Large intestine (tissue), 3 donors: ENCODE data around the gene ZNF397. TPM values are rescaled to one million over a fixed set of nuclear protein-coding genes. Genes with fewer than 3 reads are reported as not detected.

Source experiments
- DNase-seq, 2 donors: peaks; one replicate each; pipeline versions ENCODE4 v3.0.0 to v3.0.0-alpha.2; 2013
- H3K27ac ChIP-seq: one replicate; pipeline ENCODE4 v1.5.1; 2013; ENCODE audit warnings: low read length
- H3K27me3 ChIP-seq: 2 replicates; pipeline ENCODE4 v1.6.1; 2013; ENCODE audit warnings: low read length; ENCODE audit not compliant: control insufficient read depth, insufficient read depth
- H3K36me3 ChIP-seq: 2 replicates; pipeline ENCODE4 v1.6.1; 2013; ENCODE audit warnings: low read length; ENCODE audit not compliant: control insufficient read depth, insufficient read depth
- H3K4me1 ChIP-seq: one replicate; pipeline ENCODE4 v1.6.1; 2013; ENCODE audit warnings: low read length; ENCODE audit not compliant: control insufficient read depth, insufficient read depth
- H3K4me3 ChIP-seq: one replicate; pipeline ENCODE4 v1.5.1; 2013; ENCODE audit warnings: low read length
- H3K9me3 ChIP-seq: one replicate; pipeline ENCODE4 v1.6.1; 2013; ENCODE audit warnings: mild to moderate bottlenecking, low read depth, low read length, moderate library complexity; ENCODE audit not compliant: control insufficient read depth
- WGBS: methylation state at CpG from one replicate; pipeline ENCODE4 v1.1.5; 2013; ENCODE audit warnings: low lambda C conversion rate; ENCODE audit not compliant: insufficient coverage; 5-methylcytosine and 5-hydroxymethylcytosine counted together
- polyA plus RNA-seq: library from polyadenylated mRNA; unstranded; fragments of 120-200 nt; gene quantifications from one replicate; pipeline ENCODE4 v1.2.1, GENCODE V29; 2013

The ZNF397 gene
- polyA plus RNA-seq, 1 donor, result 43.5 TPM

GRCh38 chr18:35244671-35245070 lies 3.8 kb downstream of the ZNF397 start:
- no peak overlapping the region for H3K4me3 ChIP-seq
- H3K36me3 ChIP-seq, result peaks cover 64% of the 10 kb centered on the region
- no peaks in the 10 kb centered on the region for H3K9me3 ChIP-seq
- H3K4me1 ChIP-seq, result no peaks in the 10 kb centered on the region
- DNase-seq, result no peak
- H3K27me3 ChIP-seq, result no peaks in the 10 kb centered on the region
- no peak overlapping the region for H3K27ac ChIP-seq
- WGBS, result 100% methylated on average over 1 of the region's 4 CpGs

- H3K9me3 ChIP-seq, result no peaks in the 10 kb centered on the region
- H3K27me3 ChIP-seq, result no peaks in the 10 kb centered on the region
- no peak overlapping the region for H3K27ac ChIP-seq
- 100% methylated on average over 1 of the region's 4 CpGs for WGBS
- DNase-seq, result no peak
- H3K36me3 ChIP-seq, result peaks cover 64% of the 10 kb centered on the region
- H3K4me3 ChIP-seq, result no peak overlapping the region
- no peaks in the 10 kb centered on the region for H3K4me1 ChIP-seq
Measured at GRCh38 chr18:35245719-35246317, 5.0 kb downstream of the ZNF397 start.

GRCh38 chr18:35246831-35247230 lies 6.0 kb downstream of the ZNF397 start:
- no peaks in the 10 kb centered on the region for H3K4me1 ChIP-seq
- H3K27me3 ChIP-seq, result no peaks in the 10 kb centered on the region
- H3K9me3 ChIP-seq, result no peaks in the 10 kb centered on the region
- H3K36me3 ChIP-seq, result peaks cover 64% of the 10 kb centered on the region
- H3K4me3 ChIP-seq, result no peak overlapping the region
- no peak overlapping the region for H3K27ac ChIP-seq
- no peak for DNase-seq

GRCh38 chr18:35247412-35248249 lies 6.8 kb downstream of the ZNF397 start:
- WGBS, result no CpG with 5 or more reads among the region's 14 CpGs
- peaks cover 67% of the 10 kb centered on the region for H3K36me3 ChIP-seq

GRCh38 chr18:35248429-35248828 lies 7.6 kb downstream of the ZNF397 start:
- Histone ChIP-seq H3K27me3 (no peaks in the 10 kb centered on the region), H3K4me1 (no peaks in the 10 kb centered on the region), H3K27ac (no peak overlapping the region), H3K36me3 (peaks cover 61% of the 10 kb centered on the region), H3K4me3 (no peak overlapping the region), H3K9me3 (no peaks in the 10 kb centered on the region)
- WGBS, result no CpG with 5 or more reads among the region's 6 CpGs
- no peak for DNase-seq

More at GRCh38 chr18:35247412-35248249, 6.8 kb downstream of the ZNF397 start:
- H3K27me3 ChIP-seq, result no peaks in the 10 kb centered on the region
- H3K4me1 ChIP-seq, result no peaks in the 10 kb centered on the region
- H3K27ac ChIP-seq, result no peak overlapping the region
- H3K9me3 ChIP-seq, result no peaks in the 10 kb centered on the region
- no peak overlapping the region for H3K4me3 ChIP-seq
- DNase-seq, result no peak

- Histone ChIP-seq H3K4me3 (no peak overlapping the region), H3K36me3 (peaks cover 33% of the 10 kb centered on the region)
- WGBS, result no CpG with 5 or more reads among the region's 1 CpG
Measured at GRCh38 chr18:35252466-35252865, 11.6 kb downstream of the ZNF397 start.

GRCh38 chr18:35253655-35254287 lies 12.9 kb downstream of the ZNF397 start:
- H3K36me3 ChIP-seq, result peaks cover 25% of the 10 kb centered on the region
- DNase-seq, result no peak
- 100% methylated on average over 2 of the region's 4 CpGs for WGBS
- H3K4me1 ChIP-seq, result no peaks in the 10 kb centered on the region
- no peaks in the 10 kb centered on the region for H3K9me3 ChIP-seq
- no peaks in the 10 kb centered on the region for H3K27me3 ChIP-seq
- H3K4me3 ChIP-seq, result no peak overlapping the region
- H3K27ac ChIP-seq, result no peak overlapping the region

More at GRCh38 chr18:35252466-35252865, 11.6 kb downstream of the ZNF397 start:
- no peak for DNase-seq
- Histone ChIP-seq H3K4me1 (no peaks in the 10 kb centered on the region), H3K9me3 (no peaks in the 10 kb centered on the region), H3K27me3 (no peaks in the 10 kb centered on the region), H3K27ac (no peak overlapping the region)

GRCh38 chr18:35256947-35257346 lies 16.1 kb downstream of the ZNF397 start:
- peaks cover 26% of the 10 kb centered on the region for H3K36me3 ChIP-seq
- DNase-seq, result no peak
- no peaks in the 10 kb centered on the region for H3K9me3 ChIP-seq
- no peak overlapping the region for H3K4me3 ChIP-seq
- WGBS, result no CpG with 5 or more reads among the region's 3 CpGs
- no peaks in the 10 kb centered on the region for H3K4me1 ChIP-seq
- H3K27ac ChIP-seq, result no peak overlapping the region
- H3K27me3 ChIP-seq, result no peaks in the 10 kb centered on the region

- H3K36me3 ChIP-seq, result peaks cover 23% of the 10 kb centered on the region
- H3K4me3 ChIP-seq, result no peak overlapping the region
- H3K27me3 ChIP-seq, result no peaks in the 10 kb centered on the region
- no peak for DNase-seq
- no peak overlapping the region for H3K27ac ChIP-seq
- H3K4me1 ChIP-seq, result no peaks in the 10 kb centered on the region
- 83% methylated on average over 1 of the region's 2 CpGs for WGBS
- peaks cover 9% of the 10 kb centered on the region for H3K9me3 ChIP-seq
Measured at GRCh38 chr18:35264409-35264808, 23.6 kb downstream of the ZNF397 start.

GRCh38 chr18:35267161-35267651 lies 26.4 kb downstream of the ZNF397 start:
- no CpG with 5 or more reads among the region's 48 CpGs for WGBS
- peaks cover 19% of the 10 kb centered on the region for H3K9me3 ChIP-seq
- no peaks in the 10 kb centered on the region for H3K27me3 ChIP-seq
- H3K27ac ChIP-seq, result peak overlapping the region; percentile 74
- peaks cover 16% of the 10 kb centered on the region for H3K36me3 ChIP-seq
- DNase-seq, result peak; percentile 78 to 90
- no peaks in the 10 kb centered on the region for H3K4me1 ChIP-seq
- H3K4me3 ChIP-seq, result peak overlapping the region; percentile 89
